Chondrocyte (in vitro differentiated cells): ENCODE data around the gene NUAK1. TPM values are rescaled to one million over a fixed set of nuclear protein-coding genes. Genes with fewer than 3 reads are reported as not detected.

Experiments
- DNase-seq: peaks from one replicate; pipeline ENCODE4 v3.0.0; 2021; ENCODE audit warnings: mixed read lengths, low spot score
- H3K27ac Mint-ChIP-seq: one replicate; pipeline ENCODE4 v1.8.0; 2021; ENCODE audit warnings: mild to moderate bottlenecking, moderate library complexity, mixed read lengths; ENCODE audit not compliant: unreplicated experiment
- H3K27me3 Mint-ChIP-seq: 2 replicates; pipeline ENCODE4 v1.8.0; 2021; ENCODE audit warnings: low read depth, mixed read lengths
- H3K36me3 Mint-ChIP-seq: 2 replicates; pipeline ENCODE4 v1.8.0; 2021; ENCODE audit warnings: low read depth, mixed read lengths
- H3K4me1 Mint-ChIP-seq: 2 replicates; pipeline ENCODE4 v1.8.0; 2021; ENCODE audit warnings: low read depth, mild to moderate bottlenecking, mixed read lengths
- H3K4me3 Mint-ChIP-seq: one replicate; pipeline ENCODE4 v1.8.0; 2021; ENCODE audit warnings: mild to moderate bottlenecking, moderate library complexity, mixed read lengths; ENCODE audit not compliant: unreplicated experiment
- H3K9me3 Mint-ChIP-seq: 2 replicates; pipeline ENCODE4 v1.8.0; 2021; ENCODE audit warnings: low read depth, mixed read lengths
- total RNA-seq: library from RNA; stranded (reverse); gene quantifications from 3 replicates; pipeline ENCODE4 v1.2.1, GENCODE V29; 2021
- TF ChIP-seq, protein P1 (sequence below): fragments of 200-600 bp; sonication (generic); IDR thresholded peaks from 2 replicates; pipeline ENCODE4 v1.5.0; 2021; ENCODE audit warnings: antibody characterized with exemption, mild to moderate bottlenecking, moderate library complexity

Gene NUAK1
- total RNA-seq, 1 donor from 2014 or later = 78.1 TPM

DNA sequence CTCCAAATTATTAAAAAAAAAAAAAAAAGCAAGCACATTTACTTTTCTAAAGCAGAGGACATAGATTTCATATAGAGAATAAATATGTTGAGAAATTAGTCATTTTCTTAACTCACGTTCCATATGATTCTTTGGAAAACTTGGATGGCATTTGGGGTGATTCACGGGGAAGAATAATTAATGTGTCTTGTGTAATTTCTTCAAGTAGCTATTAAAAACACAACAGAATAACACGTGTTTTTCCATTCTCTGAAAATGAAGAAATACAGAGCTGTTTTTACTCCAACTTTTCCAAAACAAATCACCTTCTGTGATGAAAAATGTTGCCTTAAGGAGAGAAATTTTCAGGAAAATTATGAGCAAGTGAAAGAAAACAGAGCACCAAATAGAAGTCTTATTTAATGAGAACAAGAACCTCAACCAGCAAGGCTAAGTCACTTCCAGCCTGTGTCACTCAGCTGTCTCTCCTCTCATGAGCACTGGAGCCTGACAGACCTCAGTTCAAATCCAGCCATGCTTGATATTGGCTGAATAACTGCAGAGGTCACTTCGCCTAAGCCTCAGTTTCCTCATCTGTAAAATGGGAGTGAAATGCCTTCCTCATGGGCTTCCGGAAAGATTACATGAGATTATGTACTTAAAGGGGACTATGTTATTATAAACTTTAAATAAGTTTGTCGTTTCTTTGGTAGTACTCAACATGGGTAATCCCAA, 42.8 kb upstream of the NUAK1 start:
- Mint-ChIP-seq H3K4me3 (no peak overlapping the region), H3K36me3 (no peaks in the 10 kb centered on the region), H3K27ac (no peak overlapping the region), H3K9me3 (no peaks in the 10 kb centered on the region), H3K27me3 (no peaks in the 10 kb centered on the region), H3K4me1 (peaks cover 7% of the 10 kb centered on the region)
- TF ChIP-seq, protein P1, sequence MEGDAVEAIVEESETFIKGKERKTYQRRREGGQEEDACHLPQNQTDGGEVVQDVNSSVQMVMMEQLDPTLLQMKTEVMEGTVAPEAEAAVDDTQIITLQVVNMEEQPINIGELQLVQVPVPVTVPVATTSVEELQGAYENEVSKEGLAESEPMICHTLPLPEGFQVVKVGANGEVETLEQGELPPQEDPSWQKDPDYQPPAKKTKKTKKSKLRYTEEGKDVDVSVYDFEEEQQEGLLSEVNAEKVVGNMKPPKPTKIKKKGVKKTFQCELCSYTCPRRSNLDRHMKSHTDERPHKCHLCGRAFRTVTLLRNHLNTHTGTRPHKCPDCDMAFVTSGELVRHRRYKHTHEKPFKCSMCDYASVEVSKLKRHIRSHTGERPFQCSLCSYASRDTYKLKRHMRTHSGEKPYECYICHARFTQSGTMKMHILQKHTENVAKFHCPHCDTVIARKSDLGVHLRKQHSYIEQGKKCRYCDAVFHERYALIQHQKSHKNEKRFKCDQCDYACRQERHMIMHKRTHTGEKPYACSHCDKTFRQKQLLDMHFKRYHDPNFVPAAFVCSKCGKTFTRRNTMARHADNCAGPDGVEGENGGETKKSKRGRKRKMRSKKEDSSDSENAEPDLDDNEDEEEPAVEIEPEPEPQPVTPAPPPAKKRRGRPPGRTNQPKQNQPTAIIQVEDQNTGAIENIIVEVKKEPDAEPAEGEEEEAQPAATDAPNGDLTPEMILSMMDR = no peak
- DNase-seq = no peak

DNA sequence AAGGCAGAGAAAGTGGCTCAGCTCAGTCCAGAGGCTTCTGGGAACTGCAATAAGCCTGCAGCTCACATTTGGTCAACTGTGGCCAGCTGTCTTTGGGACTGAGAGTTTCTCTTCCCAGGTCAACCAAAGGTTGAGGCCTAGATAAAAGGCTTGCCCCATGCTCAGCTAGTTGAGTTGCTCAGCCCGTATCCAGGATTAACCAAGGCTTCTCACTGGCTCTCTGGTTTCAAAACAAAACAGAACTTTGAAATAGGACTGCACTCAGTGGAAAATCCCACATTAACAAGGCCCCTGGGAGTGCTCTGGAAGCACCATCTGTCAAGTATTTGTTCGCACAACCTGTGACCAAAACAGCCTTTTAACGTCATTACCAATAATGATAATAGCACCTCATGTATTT, 40.3 kb upstream of the NUAK1 start:
- Mint-ChIP-seq H3K4me1 (peaks cover 18% of the 10 kb centered on the region), H3K9me3 (no peaks in the 10 kb centered on the region), H3K27me3 (no peaks in the 10 kb centered on the region), H3K36me3 (no peaks in the 10 kb centered on the region), H3K4me3 (no peak overlapping the region), H3K27ac (no peak overlapping the region)
- TF ChIP-seq, protein P1 = no peak
- DNase-seq = no peak

DNA sequence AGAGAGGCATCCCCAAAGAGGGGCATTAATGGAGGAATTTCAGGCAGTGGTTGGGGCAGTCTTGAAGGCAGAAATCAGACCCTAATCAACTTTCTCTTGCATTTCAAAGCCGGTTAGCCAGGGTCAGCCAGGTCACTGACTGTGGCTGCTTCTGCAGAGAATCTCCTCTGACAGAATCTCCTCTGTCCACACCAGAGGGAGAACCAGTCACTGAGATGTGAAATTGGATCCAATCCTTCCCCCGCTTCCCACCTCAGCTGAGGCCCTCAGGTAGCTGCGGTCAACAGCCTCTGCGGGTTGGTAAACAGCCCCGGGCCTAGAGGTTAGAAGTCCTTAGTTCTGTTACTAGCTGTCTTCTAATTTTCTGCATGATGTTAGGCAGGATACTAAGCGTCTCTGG, 39.8 kb upstream of the NUAK1 start:
- H3K27me3 Mint-ChIP-seq = no peaks in the 10 kb centered on the region
- H3K4me3 Mint-ChIP-seq = no peak overlapping the region
- TF ChIP-seq, protein P1 = no peak
- no peak overlapping the region for H3K27ac Mint-ChIP-seq
- H3K9me3 Mint-ChIP-seq = no peaks in the 10 kb centered on the region
- DNase-seq = no peak
- H3K36me3 Mint-ChIP-seq = no peaks in the 10 kb centered on the region
- H3K4me1 Mint-ChIP-seq = peaks cover 18% of the 10 kb centered on the region

DNA sequence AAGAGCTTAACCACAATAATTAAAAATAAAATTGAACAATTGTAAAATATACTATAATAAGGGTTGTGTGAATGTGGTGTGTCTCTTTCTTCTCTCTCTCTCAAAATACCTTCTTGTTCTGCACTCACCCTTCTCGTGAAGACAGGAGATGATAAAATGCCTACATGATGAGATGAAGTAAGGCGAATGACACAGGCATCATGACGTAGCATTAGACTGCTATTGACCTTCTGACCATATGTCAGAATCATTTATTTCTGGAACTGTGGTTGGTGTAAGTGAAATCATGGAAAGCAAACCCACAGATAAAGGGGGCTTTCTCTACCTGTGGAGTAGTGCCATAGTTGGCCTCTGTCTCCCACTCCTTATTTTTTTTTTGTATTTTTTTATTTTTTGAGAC, 37.8 kb upstream of the NUAK1 start:
- no peaks in the 10 kb centered on the region for H3K27me3 Mint-ChIP-seq
- H3K4me1 Mint-ChIP-seq = peaks cover 18% of the 10 kb centered on the region
- no peak for DNase-seq
- H3K27ac Mint-ChIP-seq = no peak overlapping the region
- H3K9me3 Mint-ChIP-seq = no peaks in the 10 kb centered on the region
- H3K36me3 Mint-ChIP-seq = no peaks in the 10 kb centered on the region
- no peak overlapping the region for H3K4me3 Mint-ChIP-seq
- TF ChIP-seq, protein P1 = no peak

DNA sequence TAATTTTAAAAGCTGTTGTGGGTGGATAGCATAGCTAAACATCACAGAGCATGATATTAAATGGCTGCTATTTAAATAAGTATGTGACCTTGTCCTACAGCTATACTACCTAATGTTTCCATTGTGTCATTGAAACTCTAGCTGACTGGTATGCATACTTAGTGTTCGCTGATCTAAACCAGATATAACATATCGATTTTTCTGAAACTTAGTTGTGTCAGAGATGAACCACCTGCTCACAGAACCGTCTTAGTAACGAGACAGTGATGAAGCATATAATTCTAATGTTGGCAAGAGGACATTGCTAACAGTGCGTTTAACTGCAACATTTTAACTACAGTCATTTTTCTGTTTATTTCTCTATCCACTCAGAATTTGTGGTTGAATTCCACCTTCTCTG, 36.1 kb upstream of the NUAK1 start:
- DNase-seq = no peak
- H3K4me1 Mint-ChIP-seq = peaks cover 18% of the 10 kb centered on the region
- no peak overlapping the region for H3K4me3 Mint-ChIP-seq
- no peak overlapping the region for H3K27ac Mint-ChIP-seq
- H3K36me3 Mint-ChIP-seq = no peaks in the 10 kb centered on the region
- H3K27me3 Mint-ChIP-seq = no peaks in the 10 kb centered on the region
- H3K9me3 Mint-ChIP-seq = no peaks in the 10 kb centered on the region
- TF ChIP-seq, protein P1 = no peak
